Neuronal stem cell (in vitro differentiated cells): ENCODE data around the gene NQO2.

Experiments
- DNase-seq: peaks from one replicate; pipeline ENCODE4 v3.0.0-alpha.2; 2013; ENCODE audit warnings: low spot score
- H2AFZ ChIP-seq: one replicate; pipeline ENCODE4 v1.6.1; 2013; ENCODE audit warnings: mild to moderate bottlenecking, low read length, inconsistent platforms
- H2AK5ac ChIP-seq: 2 replicates; pipeline ENCODE4 v1.6.1; 2013; ENCODE audit warnings: low read depth, mild to moderate bottlenecking, inconsistent platforms, low read length, moderate library complexity, mixed read lengths
- H2BK120ac ChIP-seq: 2 replicates; pipeline ENCODE4 v1.6.1; 2013; ENCODE audit warnings: low read depth, mild to moderate bottlenecking, inconsistent platforms, low read length, moderate library complexity, mixed read lengths
- H2BK12ac ChIP-seq: one replicate; pipeline ENCODE4 v1.6.1; 2013; ENCODE audit warnings: low read length, inconsistent platforms
- H2BK15ac ChIP-seq: 2 replicates; pipeline ENCODE4 v1.6.1; 2013; ENCODE audit warnings: mild to moderate bottlenecking, low read length, inconsistent platforms, mixed read lengths
- H2BK5ac ChIP-seq: one replicate; pipeline ENCODE4 v1.6.1; 2013; ENCODE audit warnings: inconsistent platforms, mild to moderate bottlenecking, low read length, moderate library complexity
- H3K14ac ChIP-seq: one replicate; pipeline ENCODE4 v1.6.1; 2013; ENCODE audit warnings: low read length, inconsistent platforms
- H3K18ac ChIP-seq: 2 replicates; pipeline ENCODE4 v1.6.1; 2013; ENCODE audit warnings: low read length, inconsistent platforms
- H3K23ac ChIP-seq: 2 replicates; pipeline ENCODE4 v1.6.1; 2013; ENCODE audit warnings: low read depth, mild to moderate bottlenecking, mixed read lengths, low read length, inconsistent platforms; ENCODE audit not compliant: poor library complexity
- H3K27ac ChIP-seq: replicated peaks from 3 replicates; pipeline ENCODE4 v1.5.1; 2013; ENCODE audit warnings: low read length, inconsistent platforms
- H3K27me3 ChIP-seq, 3 experiments: 2 replicates each; pipeline ENCODE4 v1.6.1; 2013; ENCODE audit warnings: low read length in 3 of 3, mild to moderate bottlenecking in 2 of 3, inconsistent platforms in 1 of 3, low read depth in 1 of 3, mixed read lengths in 1 of 3, moderate library complexity in 1 of 3; ENCODE audit not compliant: control insufficient read depth in 3 of 3, insufficient read depth in 3 of 3
- H3K36me3 ChIP-seq, 2 donors: replicated peaks in 1 of 2; 2 replicates each; pipeline ENCODE4 v1.6.1; 2013; ENCODE audit warnings: low read length in 2 of 2; ENCODE audit not compliant: control insufficient read depth in 2 of 2, insufficient read depth in 2 of 2
- H3K4ac ChIP-seq: 2 replicates; pipeline ENCODE4 v1.6.1; 2013; ENCODE audit warnings: inconsistent platforms, mild to moderate bottlenecking, low read length, moderate library complexity
- H3K4me1 ChIP-seq, 2 donors: 1 replicate in 1 of 2; 2 replicates in 1 of 2; pipeline ENCODE4 v1.6.1; 2013; ENCODE audit warnings: low read length in 2 of 2, low read depth in 1 of 2; ENCODE audit not compliant: control insufficient read depth in 2 of 2, insufficient read depth in 1 of 2
- H3K4me2 ChIP-seq: one replicate; pipeline ENCODE4 v1.6.1; 2013; ENCODE audit warnings: mild to moderate bottlenecking, low read length, inconsistent platforms; ENCODE audit not compliant: insufficient read depth, poor library complexity, severe bottlenecking
- H3K4me3 ChIP-seq, 2 donors: 2 replicates each; pipeline ENCODE4 v1.5.1; 2013; ENCODE audit warnings: low read length in 2 of 2, mild to moderate bottlenecking in 2 of 2, inconsistent platforms in 1 of 2, moderate library complexity in 1 of 2
- H3K79me1 ChIP-seq: one replicate; pipeline ENCODE4 v1.6.1; 2013; ENCODE audit warnings: low read depth, mild to moderate bottlenecking, inconsistent platforms, low read length, moderate library complexity
- H3K9ac ChIP-seq: one replicate; pipeline ENCODE4 v1.6.1; 2013; ENCODE audit warnings: mild to moderate bottlenecking, low read depth, low read length, inconsistent platforms; ENCODE audit not compliant: poor library complexity
- H3K9me3 ChIP-seq, 2 donors: replicated peaks in 1 of 2; 2 replicates each; pipeline versions ENCODE3 to v1.6.1; 2013; ENCODE audit warnings: low read length in 2 of 2, mild to moderate bottlenecking in 2 of 2, inconsistent platforms in 1 of 2, low read depth in 1 of 2, mixed read lengths in 1 of 2, moderate library complexity in 1 of 2; ENCODE audit not compliant: control insufficient read depth in 2 of 2, insufficient read depth in 1 of 2
- H4K8ac ChIP-seq: one replicate; pipeline ENCODE4 v1.6.1; 2013; ENCODE audit warnings: low read depth, mild to moderate bottlenecking, inconsistent platforms, low read length, moderate library complexity
- H4K91ac ChIP-seq: one replicate; pipeline ENCODE4 v1.6.1; 2013; ENCODE audit warnings: low read length, low read depth, mild to moderate bottlenecking, inconsistent platforms; ENCODE audit not compliant: poor library complexity
- WGBS, 2 donors: extraction: QIAGEN DNeasy Blood & Tissue Kit; methylation state at CpG; one replicate each; pipeline ENCODE4 v1.1.7; 2013; ENCODE audit warnings: missing lambda C conversion rate in 2 of 2, mixed read lengths in 1 of 2; ENCODE audit not compliant: insufficient read length in 2 of 2, insufficient replicate concordance in 1 of 2; ENCODE audit errors: extremely low coverage in 2 of 2; 5-methylcytosine and 5-hydroxymethylcytosine counted together

The NQO2 gene

GRCh38 chr6:3033652-3034051 is 34.0 kb downstream of the NQO2 start:
- Histone ChIP-seq H3K36me3 (no peaks in the 10 kb centered on the region), H3K9ac (no peak overlapping the region), H2BK12ac (no peak overlapping the region), H2BK15ac (no peak overlapping the region), H3K27ac (no peak overlapping the region), H3K4me3 (no peak overlapping the region), H4K91ac (no peak overlapping the region), H3K18ac (no peak overlapping the region), H2BK120ac (no peak overlapping the region), H3K4me2 (no peak overlapping the region), H3K4me1 (peaks cover 0 to 4% of the 10 kb centered on the region in 2 donors), H3K4ac (no peak overlapping the region), H3K79me1 (peaks cover 2% of the 10 kb centered on the region), H4K8ac (no peak overlapping the region), H3K27me3 (peaks cover 0 to 3% (median 0%) of the 10 kb centered on the region in 3 experiments), H3K23ac (no peak overlapping the region), H3K9me3 (peaks cover 2 to 4% of the 10 kb centered on the region in 2 donors), H2AFZ (no peak overlapping the region), H2BK5ac (no peak overlapping the region), H2AK5ac (no peak overlapping the region), H3K14ac (no peak overlapping the region)
- DNase-seq, result no peak
- no CpG with 5 or more reads among the region's 5 CpGs for WGBS, 2 donors

- Histone ChIP-seq H2AFZ (no peak overlapping the region), H2AK5ac (no peak overlapping the region), H3K36me3 (no peaks in the 10 kb centered on the region), H2BK5ac (no peak overlapping the region), H2BK15ac (no peak overlapping the region), H3K18ac (no peak overlapping the region), H3K4ac (no peak overlapping the region), H3K79me1 (peaks cover 2% of the 10 kb centered on the region), H2BK12ac (no peak overlapping the region), H3K9me3 (peaks cover 2 to 4% of the 10 kb centered on the region in 2 donors), H3K14ac (no peak overlapping the region), H3K9ac (no peak overlapping the region), H3K23ac (no peak overlapping the region), H3K4me1 (peaks cover 0 to 6% of the 10 kb centered on the region in 2 donors), H4K91ac (no peak overlapping the region), H3K27ac (no peak overlapping the region), H3K4me2 (no peak overlapping the region), H3K4me3 (no peak overlapping the region), H3K27me3 (peaks cover 0 to 3% (median 0%) of the 10 kb centered on the region in 3 experiments), H2BK120ac (no peak overlapping the region), H4K8ac (no peak overlapping the region)
- WGBS, 2 donors, result no CpG with 5 or more reads among the region's 5 CpGs
- no peak for DNase-seq
Measured at GRCh38 chr6:3035397-3035796, 35.7 kb downstream of the NQO2 start.

GRCh38 chr6:3036861-3037637 is 37.4 kb downstream of the NQO2 start:
- Histone ChIP-seq H3K4ac (no peak overlapping the region), H3K79me1 (no peaks in the 10 kb centered on the region), H3K9ac (no peak overlapping the region), H3K27ac (no peak overlapping the region), H3K9me3 (peaks cover 2 to 4% of the 10 kb centered on the region in 2 donors), H3K4me3 (no peak overlapping the region), H2AK5ac (peak overlapping the region; percentile 3), H3K36me3 (no peaks in the 10 kb centered on the region), H3K14ac (no peak overlapping the region), H2BK5ac (no peak overlapping the region), H4K8ac (no peak overlapping the region), H2BK15ac (no peak overlapping the region), H2AFZ (no peak overlapping the region), H3K23ac (no peak overlapping the region), H3K18ac (peak overlapping the region; percentile 17), H2BK120ac (no peak overlapping the region), H3K4me2 (no peak overlapping the region), H2BK12ac (no peak overlapping the region), H4K91ac (no peak overlapping the region), H3K27me3 (peaks cover 0 to 3% (median 0%) of the 10 kb centered on the region in 3 experiments), H3K4me1 (peaks cover 0 to 10% of the 10 kb centered on the region in 2 donors)
- no CpG with 5 or more reads among the region's 19 CpGs for whole genome bisulfite sequencing, 2 donors
- DNase-seq, result no peak

GRCh38 chr6:3037638-3038365 is 38.1 kb downstream of the NQO2 start:
- no peak overlapping the region for H3K4me3 ChIP-seq
- peak overlapping the region; percentile 3 for H2AK5ac ChIP-seq
- no peak overlapping the region for H2BK15ac ChIP-seq
- H3K14ac ChIP-seq, result no peak overlapping the region
- no peak overlapping the region for H3K18ac ChIP-seq
- H3K27me3 ChIP-seq, result peaks cover 0 to 3% (median 0%) of the 10 kb centered on the region in 3 experiments
- H4K91ac ChIP-seq, result no peak overlapping the region
- H2BK12ac ChIP-seq, result no peak overlapping the region
- H2AFZ ChIP-seq, result peak overlapping the region; percentile 30
- no peak overlapping the region for H2BK120ac ChIP-seq
- H3K4ac ChIP-seq, result no peak overlapping the region
- no peak overlapping the region for H2BK5ac ChIP-seq
- no peak overlapping the region for H4K8ac ChIP-seq
- H3K4me1 ChIP-seq, result peaks cover 0 to 10% of the 10 kb centered on the region in 2 donors
- H3K23ac ChIP-seq, result no peak overlapping the region
- H3K4me2 ChIP-seq, result no peak overlapping the region
- DNase-seq, result no peak
- H3K79me1 ChIP-seq, result no peaks in the 10 kb centered on the region
- no peak overlapping the region for H3K9ac ChIP-seq
- no CpG with 5 or more reads among the region's 7 CpGs for WGBS, 2 donors
- H3K36me3 ChIP-seq, result no peaks in the 10 kb centered on the region
- H3K9me3 ChIP-seq, result peaks cover 2 to 4% of the 10 kb centered on the region in 2 donors
- no peak overlapping the region for H3K27ac ChIP-seq
